ENCODE results near the gene FOLH1.
"Not testable (repeated sequence)": the region's sequence is repeated elsewhere in the genome, so short reads cannot be mapped to it uniquely, and the experiment has no call there.

Gene FOLH1

GRCh38 chr11:49221112-49221511 lies 12.7 kb upstream of the FOLH1 start:
- CTCF ChIA-PET = no interaction called here
- no peak for DNase-seq (ENCODE audit: low read depth, low spot score)
- TF ChIP-seq, protein P1, sequence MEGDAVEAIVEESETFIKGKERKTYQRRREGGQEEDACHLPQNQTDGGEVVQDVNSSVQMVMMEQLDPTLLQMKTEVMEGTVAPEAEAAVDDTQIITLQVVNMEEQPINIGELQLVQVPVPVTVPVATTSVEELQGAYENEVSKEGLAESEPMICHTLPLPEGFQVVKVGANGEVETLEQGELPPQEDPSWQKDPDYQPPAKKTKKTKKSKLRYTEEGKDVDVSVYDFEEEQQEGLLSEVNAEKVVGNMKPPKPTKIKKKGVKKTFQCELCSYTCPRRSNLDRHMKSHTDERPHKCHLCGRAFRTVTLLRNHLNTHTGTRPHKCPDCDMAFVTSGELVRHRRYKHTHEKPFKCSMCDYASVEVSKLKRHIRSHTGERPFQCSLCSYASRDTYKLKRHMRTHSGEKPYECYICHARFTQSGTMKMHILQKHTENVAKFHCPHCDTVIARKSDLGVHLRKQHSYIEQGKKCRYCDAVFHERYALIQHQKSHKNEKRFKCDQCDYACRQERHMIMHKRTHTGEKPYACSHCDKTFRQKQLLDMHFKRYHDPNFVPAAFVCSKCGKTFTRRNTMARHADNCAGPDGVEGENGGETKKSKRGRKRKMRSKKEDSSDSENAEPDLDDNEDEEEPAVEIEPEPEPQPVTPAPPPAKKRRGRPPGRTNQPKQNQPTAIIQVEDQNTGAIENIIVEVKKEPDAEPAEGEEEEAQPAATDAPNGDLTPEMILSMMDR (IDR thresholded peaks at IDR 0.05; ENCODE audit: insufficient read depth, low read length, missing control alignments) = no peak

GRCh38 chr11:49213026-49213560 lies 4.7 kb upstream of the FOLH1 start:
- POLR2A ChIA-PET = no interaction called here
- H3K4me3 ChIP-seq (ENCODE audit: low read depth, low read length) = no peak overlapping the region
- TF ChIP-seq, protein P1 (IDR thresholded peaks at IDR 0.05; ENCODE audit: insufficient read depth, low read length, missing control alignments) = no peak
- CTCF ChIA-PET = no interaction called here
- no peak for DNase-seq (ENCODE audit: low read depth, low spot score)

More at GRCh38 chr11:49221112-49221511, 12.7 kb upstream of the FOLH1 start:
- POLR2A ChIA-PET = no interaction called here
- no peak overlapping the region for H3K4me3 ChIP-seq (ENCODE audit: low read depth, low read length)

- H3K4me3 ChIP-seq (ENCODE audit: low read depth, low read length); POLR2A ChIA-PET; CTCF ChIA-PET; DNase-seq (ENCODE audit: low read depth, low spot score): not testable (repeated sequence)
Measured at GRCh38 chr11:49206999-49207398, 1.4 kb downstream of the FOLH1 start.

DNA sequence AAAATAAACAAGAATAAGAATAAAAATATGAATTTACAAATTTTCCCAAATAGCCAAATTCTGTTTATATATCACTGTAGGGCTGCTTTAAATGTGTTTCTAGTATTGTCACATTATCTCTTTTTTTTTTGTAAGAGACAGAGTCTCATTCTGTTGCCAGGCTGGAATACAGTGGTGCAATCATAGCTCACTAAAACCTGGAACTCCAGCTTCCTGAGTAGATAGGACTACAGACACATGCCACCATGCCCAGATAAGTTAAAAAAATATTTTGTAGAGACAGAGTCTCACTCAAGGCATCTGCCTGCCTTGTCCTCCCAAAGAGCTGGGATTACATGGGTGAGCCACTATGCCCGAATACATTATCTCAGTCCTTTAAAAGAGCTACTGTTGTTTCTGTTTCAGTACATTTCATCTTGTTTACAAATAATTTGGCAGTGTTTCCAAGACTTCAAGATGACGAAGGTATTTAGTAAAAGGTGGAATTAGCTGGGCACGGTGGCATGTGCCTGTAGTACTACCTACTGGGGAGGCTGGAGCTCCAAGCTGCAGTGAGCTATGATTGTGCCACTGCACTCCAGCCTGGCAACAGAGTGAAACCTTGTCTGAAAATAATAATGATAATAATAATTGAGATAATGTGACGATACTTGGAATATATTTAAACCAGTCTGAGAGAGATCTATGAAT lies 6.0 kb downstream of the FOLH1 start:
- POLR2A ChIA-PET = no interaction called here
- TF ChIP-seq, protein P1 (IDR thresholded peaks at IDR 0.05; ENCODE audit: insufficient read depth, low read length, missing control alignments) = no peak
- CTCF ChIA-PET = no interaction called here
- DNase-seq (ENCODE audit: low read depth, low spot score) = no peak
- H3K4me3 ChIP-seq (ENCODE audit: low read depth, low read length) = no peak overlapping the region

DNA sequence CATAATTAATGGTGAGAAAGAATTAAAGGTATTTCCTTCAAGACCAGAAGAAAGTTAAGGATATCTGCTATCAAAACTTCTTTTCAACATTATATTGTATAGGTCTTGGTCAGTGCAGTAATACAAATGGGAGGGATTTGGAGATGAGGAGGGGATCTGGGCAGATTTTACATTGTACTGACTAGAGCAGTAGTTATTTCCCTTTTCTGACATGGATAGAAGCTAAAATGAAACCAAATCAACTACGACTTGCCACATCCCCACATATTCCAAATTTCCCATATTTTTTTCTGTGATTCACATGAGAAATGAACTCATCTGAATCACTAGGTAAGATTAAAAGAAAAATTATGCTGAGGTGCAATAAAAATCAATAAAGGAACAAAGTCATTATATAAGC lies 11.6 kb downstream of the FOLH1 start:
- POLR2A ChIA-PET; H3K4me3 ChIP-seq (ENCODE audit: low read depth, low read length); DNase-seq (ENCODE audit: low read depth, low spot score); CTCF ChIA-PET: not testable (repeated sequence)

GRCh38 chr11:49196002-49196401 lies 12.4 kb downstream of the FOLH1 start:
- POLR2A ChIA-PET; DNase-seq (ENCODE audit: low read depth, low spot score); H3K4me3 ChIP-seq (ENCODE audit: low read depth, low read length); CTCF ChIA-PET: not testable (repeated sequence)

DNA sequence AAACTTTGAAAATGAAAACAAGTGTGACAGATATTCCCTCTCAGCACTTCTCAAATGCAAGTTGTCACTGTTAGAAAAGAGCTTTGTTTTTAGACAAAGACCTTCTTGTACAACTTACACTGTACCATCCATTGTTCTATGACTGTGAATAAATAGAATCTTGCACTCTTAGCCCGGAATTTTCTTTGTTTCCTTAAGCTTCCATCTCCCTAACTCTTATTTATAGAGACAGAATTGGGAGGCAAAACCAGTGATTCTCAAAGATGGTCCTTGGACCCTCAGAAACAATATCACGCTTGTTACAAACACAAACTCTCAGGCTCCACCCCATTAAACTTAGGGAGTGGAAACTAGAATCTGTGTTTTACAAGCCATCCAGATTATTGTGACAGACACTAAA lies 18.1 kb downstream of the FOLH1 start:
- H3K4me3 ChIP-seq (ENCODE audit: low read depth, low read length); POLR2A ChIA-PET; CTCF ChIA-PET; DNase-seq (ENCODE audit: low read depth, low spot score): not testable (repeated sequence)

DNA sequence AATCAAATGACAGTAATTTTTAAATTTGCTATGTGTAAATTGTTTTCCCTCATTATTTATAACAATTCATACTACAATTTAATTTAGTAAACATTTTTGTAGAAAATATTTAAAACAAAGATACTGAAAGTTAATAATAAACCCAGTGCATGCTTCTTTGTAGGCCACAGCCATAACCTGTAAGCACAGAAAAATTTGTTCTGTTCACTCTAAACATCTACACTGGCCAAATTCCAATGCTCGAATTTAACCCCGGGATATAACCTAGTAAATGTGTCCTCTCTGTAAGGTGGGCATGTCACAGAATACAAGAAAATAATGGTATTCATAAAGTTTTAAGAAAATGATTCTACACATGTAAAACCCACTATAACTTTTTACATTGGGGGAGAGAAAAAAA lies 22.2 kb downstream of the FOLH1 start:
- POLR2A ChIA-PET; DNase-seq (ENCODE audit: low read depth, low spot score); CTCF ChIA-PET; H3K4me3 ChIP-seq (ENCODE audit: low read depth, low read length): not testable (repeated sequence)

DNA sequence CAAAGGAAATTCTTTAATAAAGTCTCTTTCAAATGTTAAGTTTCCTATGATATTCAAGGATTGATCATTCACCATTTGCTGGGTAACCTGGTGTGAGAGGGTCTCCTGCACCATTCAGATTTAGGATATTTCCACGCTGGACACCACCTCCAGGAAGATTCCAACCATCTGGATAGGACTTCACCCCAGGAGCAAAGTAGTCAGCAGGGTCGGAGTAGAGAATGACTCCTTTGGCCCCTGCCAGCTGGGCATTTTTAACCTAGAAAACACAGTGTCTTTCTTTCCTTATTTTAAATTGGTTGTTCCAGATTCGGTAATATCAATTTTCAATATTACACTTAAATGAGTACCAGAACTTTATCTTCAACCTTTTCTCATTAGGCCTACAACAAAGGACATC lies 22.8 kb downstream of the FOLH1 start:
- H3K4me3 ChIP-seq (ENCODE audit: low read depth, low read length); DNase-seq (ENCODE audit: low read depth, low spot score); CTCF ChIA-PET; POLR2A ChIA-PET: not testable (repeated sequence)

DNA sequence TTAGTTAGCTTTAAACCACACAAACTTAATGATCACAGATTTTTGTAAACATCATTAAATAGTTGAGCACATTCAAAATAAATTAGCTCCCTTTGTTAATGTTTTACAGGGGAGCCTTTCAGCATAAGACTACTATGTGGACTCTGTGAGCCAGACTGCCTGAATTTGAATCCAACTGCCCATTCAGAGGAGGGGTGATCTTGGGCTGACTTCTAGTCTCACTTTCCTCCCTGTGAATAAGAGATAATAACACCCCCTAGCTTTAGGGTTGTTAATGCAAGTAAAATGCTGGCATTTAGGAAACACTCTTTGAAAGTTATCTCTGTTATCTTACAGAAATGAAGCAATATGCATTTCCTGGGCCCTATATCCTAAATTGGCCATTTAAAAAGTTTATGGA lies 23.6 kb downstream of the FOLH1 start:
- DNase-seq (ENCODE audit: low read depth, low spot score); CTCF ChIA-PET; POLR2A ChIA-PET; H3K4me3 ChIP-seq (ENCODE audit: low read depth, low read length): not testable (repeated sequence)

DNA sequence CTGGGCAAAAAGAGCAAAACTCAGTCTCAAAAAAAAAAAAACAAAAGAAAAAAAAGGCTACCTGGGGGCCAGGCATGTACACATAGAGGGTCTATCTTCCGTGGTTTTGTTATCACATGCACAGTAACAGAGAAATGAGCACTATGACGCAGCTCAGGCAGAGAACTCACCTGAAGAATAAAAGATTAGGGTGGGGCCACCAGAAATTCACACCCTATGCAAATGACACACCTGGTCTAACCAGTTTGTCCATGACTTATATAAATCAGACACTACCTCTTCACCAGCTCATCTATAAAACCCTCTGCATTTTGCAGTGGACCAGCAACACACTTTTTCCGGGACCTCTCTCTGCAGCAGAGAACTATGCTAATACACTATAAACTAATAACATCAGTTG lies 30.5 kb downstream of the FOLH1 start:
- POLR2A ChIA-PET; H3K4me3 ChIP-seq (ENCODE audit: low read depth, low read length); DNase-seq (ENCODE audit: low read depth, low spot score); CTCF ChIA-PET: not testable (repeated sequence)

DNA sequence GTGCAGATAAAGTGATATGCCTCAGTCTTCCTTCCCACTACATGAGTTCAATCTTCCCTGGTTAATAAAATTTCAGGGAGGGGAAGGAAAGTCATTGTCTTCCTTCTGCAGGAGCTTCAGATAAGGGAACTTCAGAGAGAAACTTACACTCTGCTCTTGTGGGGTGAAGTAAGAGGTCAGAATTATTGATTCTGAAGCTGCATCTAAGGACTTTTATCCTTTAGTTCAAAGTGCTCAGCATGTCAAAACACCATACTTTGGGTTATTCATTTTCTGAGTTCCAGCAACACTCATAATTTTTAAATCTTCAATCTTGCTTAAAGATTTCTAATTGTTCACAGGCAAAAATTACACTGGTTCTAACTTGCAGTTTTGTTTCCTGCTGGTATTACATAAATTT lies 33.0 kb downstream of the FOLH1 start:
- DNase-seq (ENCODE audit: low read depth, low spot score); CTCF ChIA-PET; POLR2A ChIA-PET: not testable (repeated sequence)

DNA sequence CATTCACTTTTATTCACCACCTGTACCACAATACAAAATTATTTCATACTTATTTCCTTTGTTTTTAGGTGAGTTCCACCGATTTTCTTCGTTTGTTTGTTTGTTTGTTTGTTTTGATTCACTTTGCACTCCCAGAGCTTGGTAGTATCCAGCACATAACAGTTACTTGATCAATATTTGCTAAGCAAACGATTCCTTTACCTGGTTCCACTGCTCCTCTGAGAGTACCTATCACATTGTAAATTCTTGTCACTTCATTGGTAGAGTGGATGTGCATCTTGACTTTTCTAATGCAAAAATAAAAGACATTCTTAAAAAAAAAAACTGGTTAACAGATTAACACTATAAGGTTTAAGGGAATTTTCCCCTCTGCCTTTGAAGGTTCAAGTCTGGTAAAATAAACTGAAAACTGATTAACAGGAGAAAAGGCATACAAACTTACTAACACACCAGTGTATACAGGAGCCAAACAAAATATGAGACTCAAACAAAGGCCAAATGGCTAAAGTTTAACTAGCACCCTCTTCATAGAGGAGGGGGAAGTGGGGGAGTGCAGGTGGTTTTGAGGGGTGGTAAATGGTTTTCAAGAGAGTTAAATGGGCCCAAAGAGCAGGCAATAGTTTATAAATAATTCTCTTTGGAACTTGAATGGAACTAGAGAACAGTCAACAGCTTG lies 33.6 kb downstream of the FOLH1 start:
- DNase-seq (ENCODE audit: low read depth, low spot score); H3K4me3 ChIP-seq (ENCODE audit: low read depth, low read length); POLR2A ChIA-PET; CTCF ChIA-PET: not testable (repeated sequence)

More for the DNA sequence above, 33.0 kb downstream of the FOLH1 start:
- H3K4me3 ChIP-seq (ENCODE audit: low read depth, low read length) = not testable (repeated sequence)

GRCh38 chr11:49171613-49172012 lies 36.8 kb downstream of the FOLH1 start:
- CTCF ChIA-PET; POLR2A ChIA-PET; H3K4me3 ChIP-seq (ENCODE audit: low read depth, low read length); DNase-seq (ENCODE audit: low read depth, low spot score): not testable (repeated sequence)

Measured in AG04449 (cell line).